K562 (cell line): ENCODE data around the gene LAG3. TPM values are rescaled to one million over a fixed set of nuclear protein-coding genes. Genes with fewer than 3 reads are reported as not detected.

Experiments
- CC2D1A ChIP-seq: fragments of 450-650 bp; IDR thresholded peaks from 2 replicates; pipeline ENCODE4 v1.6.1; 2017; ENCODE audit warnings: mild to moderate bottlenecking
- FOSL1 ChIP-seq: fragments of 200-800 bp; sonication (Bioruptor generic); conservative IDR thresholded peaks from 2 replicates; pipeline ENCODE4 v1.6.1; 2016; ENCODE audit warnings: missing genetic modification characterization, missing compliant biosample characterization
- NONO ChIP-seq, 2 experiments: fragments of 200-400 bp in 1 of 2; fragments of 450-650 bp in 1 of 2; formaldehyde crosslinking in 1 of 2; IDR thresholded peaks; 2 replicates each; pipeline ENCODE4 v1.6.1; 2017; ENCODE audit warnings: low read depth in 2 of 2, mild to moderate bottlenecking in 2 of 2, moderate library complexity in 2 of 2, low read length in 1 of 2
- RAD21 ChIP-seq, 2 experiments: fragments of 250-450 bp in 1 of 2; fragments of 450-650 bp in 1 of 2; sonication (Bioruptor Pico) in 1 of 2; formaldehyde crosslinking in 1 of 2; IDR thresholded peaks in 1 of 2; conservative IDR thresholded peaks in 1 of 2; 2 replicates each; pipeline versions ENCODE4 v1.4.0 to v1.8.0; 2020 to 2022; ENCODE audit warnings: mild to moderate bottlenecking in 2 of 2, moderate library complexity in 1 of 2
- STAT5B ChIP-seq: fragments of 250-450 bp; sonication (Bioruptor Pico); IDR thresholded peaks from 2 replicates; pipeline ENCODE4 v1.8.0; 2021; ENCODE audit warnings: mild to moderate bottlenecking, inconsistent platforms
- TARDBP ChIP-seq: fragments of 450-650 bp; IDR thresholded peaks from 2 replicates; pipeline ENCODE4 v1.6.1; 2016
- polyA plus RNA-seq, 8 experiments: library from polyadenylated mRNA; depleted of rRNA in 4 of 8; stranded (reverse) in 5 of 8; unstranded in 3 of 8; fragments of >200 nt; fragmentation: Nextera tagmentation in 2 of 8; fragmentation: Illumina TruSeq in 1 of 8; extraction: Ambion mirVana in 2 of 8; extraction: Trizol in 1 of 8; gene quantifications; 2 replicates each; pipeline versions ENCODE4 v1.2.1 to v1.2.3, GENCODE V29; 2011 to 2014; ENCODE audit warnings: inconsistent platforms in 1 of 8, missing spikeins in 1 of 8
- total RNA-seq, 7 experiments: library from RNA; depleted of rRNA in 6 of 7; stranded (reverse); fragments of >200 nt in 6 of 7; fragmentation: Illumina TruSeq in 2 of 7; extraction: Trizol in 2 of 7; gene quantifications; 2 replicates each; pipeline versions ENCODE4 v1.2.1 to v1.2.3, GENCODE V29; 2011 to 2021; ENCODE audit warnings: low replicate concordance in 1 of 7
- TF ChIP-seq, protein P1 (sequence below): sonication (generic); formaldehyde crosslinking; IDR thresholded peaks from 2 replicates; pipeline ENCODE4 v1.8.1; 2023; ENCODE audit warnings: mild to moderate bottlenecking, missing genetic modification reagents
- TF ChIP-seq, protein P2 (sequence below): sonication (generic); formaldehyde crosslinking; IDR thresholded peaks from 2 replicates; pipeline ENCODE4 v1.9.0; 2022; ENCODE audit warnings: mild to moderate bottlenecking, missing genetic modification reagents
- TF ChIP-seq, protein P3 (sequence below): fragments of 450-650 bp; IDR thresholded peaks from 2 replicates; pipeline ENCODE4 v1.6.1; 2014; ENCODE audit warnings: low read depth, mild to moderate bottlenecking, moderate library complexity, borderline replicate concordance
- TF ChIP-seq, protein P4 (sequence below): sonication (generic); formaldehyde crosslinking; IDR thresholded peaks from 2 replicates; pipeline ENCODE4 v1.8.0; 2023; ENCODE audit warnings: mild to moderate bottlenecking, missing genetic modification reagents

The LAG3 gene
- total and polyA plus RNA-seq, 9 of the 15 experiments (the other 6 are each of a cell fraction or from before 2014, with no cell fraction given): 0.07 to 0.66 (median 0.09) TPM; not detected in 1

DNA sequence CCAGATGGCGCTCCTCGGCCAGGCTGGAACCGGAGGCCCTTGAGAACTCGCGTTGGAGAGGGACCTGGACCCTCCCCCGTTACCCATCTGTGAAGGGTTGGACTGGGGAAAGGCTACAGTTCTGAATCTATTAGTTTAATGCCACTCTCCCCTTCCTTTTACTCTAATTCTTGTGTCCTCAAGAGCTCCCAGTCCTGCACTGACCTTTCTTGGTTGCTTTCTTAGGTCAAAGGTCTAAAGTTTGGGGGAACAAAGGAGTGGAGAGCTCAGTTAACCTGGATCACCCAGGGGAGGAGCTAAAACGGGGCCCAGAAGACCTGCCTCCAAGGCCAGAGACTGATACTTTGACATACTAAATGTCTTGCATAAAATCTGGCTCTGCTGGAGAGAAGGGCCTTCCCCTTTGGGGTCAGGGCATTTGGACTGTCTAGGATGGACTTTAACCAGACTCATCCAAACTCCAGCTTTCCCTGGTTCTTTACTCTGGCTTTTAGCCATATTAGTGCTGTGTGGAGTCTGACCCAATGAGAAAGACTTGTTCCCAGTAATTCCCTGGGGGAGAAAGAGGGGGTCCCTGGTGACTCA is 18.5 kb upstream of the LAG3 start (continued):
- TF ChIP-seq NONO (IDR thresholded peaks at IDR 0.05; ENCODE audit: low read depth in 2 of 2, low read length in 1 of 2) (no peak), TARDBP (no peak), FOSL1 (tag) (peak; percentile 23; the same call in 1 of the 2 replicates), STAT5B (CRISPR knock-in tag) (no peak), CC2D1A (peak; percentile 87; the same call in 1 of the 2 replicates), RAD21 (CRISPR knock-in tag; conservative IDR thresholded peaks at IDR 0.05 in 1 of 2, IDR thresholded peaks at IDR 0.05 in 1 of 2) (peak; percentile 94 to 95)
- TF ChIP-seq, protein P1, sequence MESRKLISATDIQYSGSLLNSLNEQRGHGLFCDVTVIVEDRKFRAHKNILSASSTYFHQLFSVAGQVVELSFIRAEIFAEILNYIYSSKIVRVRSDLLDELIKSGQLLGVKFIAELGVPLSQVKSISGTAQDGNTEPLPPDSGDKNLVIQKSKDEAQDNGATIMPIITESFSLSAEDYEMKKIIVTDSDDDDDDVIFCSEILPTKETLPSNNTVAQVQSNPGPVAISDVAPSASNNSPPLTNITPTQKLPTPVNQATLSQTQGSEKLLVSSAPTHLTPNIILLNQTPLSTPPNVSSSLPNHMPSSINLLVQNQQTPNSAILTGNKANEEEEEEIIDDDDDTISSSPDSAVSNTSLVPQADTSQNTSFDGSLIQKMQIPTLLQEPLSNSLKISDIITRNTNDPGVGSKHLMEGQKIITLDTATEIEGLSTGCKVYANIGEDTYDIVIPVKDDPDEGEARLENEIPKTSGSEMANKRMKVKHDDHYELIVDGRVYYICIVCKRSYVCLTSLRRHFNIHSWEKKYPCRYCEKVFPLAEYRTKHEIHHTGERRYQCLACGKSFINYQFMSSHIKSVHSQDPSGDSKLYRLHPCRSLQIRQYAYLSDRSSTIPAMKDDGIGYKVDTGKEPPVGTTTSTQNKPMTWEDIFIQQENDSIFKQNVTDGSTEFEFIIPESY (CRISPR knock-in tag): 0 out of 2 replicates have a peak, but pooled peaks have one; percentile 9
- TF ChIP-seq, protein P2, sequence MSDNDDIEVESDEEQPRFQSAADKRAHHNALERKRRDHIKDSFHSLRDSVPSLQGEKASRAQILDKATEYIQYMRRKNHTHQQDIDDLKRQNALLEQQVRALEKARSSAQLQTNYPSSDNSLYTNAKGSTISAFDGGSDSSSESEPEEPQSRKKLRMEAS (CRISPR knock-in tag): 0 out of 2 replicates have a peak, but pooled peaks have one; percentile 8
- TF ChIP-seq, protein P3, sequence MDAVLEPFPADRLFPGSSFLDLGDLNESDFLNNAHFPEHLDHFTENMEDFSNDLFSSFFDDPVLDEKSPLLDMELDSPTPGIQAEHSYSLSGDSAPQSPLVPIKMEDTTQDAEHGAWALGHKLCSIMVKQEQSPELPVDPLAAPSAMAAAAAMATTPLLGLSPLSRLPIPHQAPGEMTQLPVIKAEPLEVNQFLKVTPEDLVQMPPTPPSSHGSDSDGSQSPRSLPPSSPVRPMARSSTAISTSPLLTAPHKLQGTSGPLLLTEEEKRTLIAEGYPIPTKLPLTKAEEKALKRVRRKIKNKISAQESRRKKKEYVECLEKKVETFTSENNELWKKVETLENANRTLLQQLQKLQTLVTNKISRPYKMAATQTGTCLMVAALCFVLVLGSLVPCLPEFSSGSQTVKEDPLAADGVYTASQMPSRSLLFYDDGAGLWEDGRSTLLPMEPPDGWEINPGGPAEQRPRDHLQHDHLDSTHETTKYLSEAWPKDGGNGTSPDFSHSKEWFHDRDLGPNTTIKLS: 0 out of 2 replicates have a peak, but pooled peaks have one; percentile 5
- TF ChIP-seq, protein P4, sequence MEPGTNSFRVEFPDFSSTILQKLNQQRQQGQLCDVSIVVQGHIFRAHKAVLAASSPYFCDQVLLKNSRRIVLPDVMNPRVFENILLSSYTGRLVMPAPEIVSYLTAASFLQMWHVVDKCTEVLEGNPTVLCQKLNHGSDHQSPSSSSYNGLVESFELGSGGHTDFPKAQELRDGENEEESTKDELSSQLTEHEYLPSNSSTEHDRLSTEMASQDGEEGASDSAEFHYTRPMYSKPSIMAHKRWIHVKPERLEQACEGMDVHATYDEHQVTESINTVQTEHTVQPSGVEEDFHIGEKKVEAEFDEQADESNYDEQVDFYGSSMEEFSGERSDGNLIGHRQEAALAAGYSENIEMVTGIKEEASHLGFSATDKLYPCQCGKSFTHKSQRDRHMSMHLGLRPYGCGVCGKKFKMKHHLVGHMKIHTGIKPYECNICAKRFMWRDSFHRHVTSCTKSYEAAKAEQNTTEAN (CRISPR knock-in tag): 0 out of 2 replicates have a peak, but pooled peaks have one; percentile 24
